Panc1 (cell line): ENCODE results near the gene CEP78. TPM values are rescaled to one million over a fixed set of nuclear protein-coding genes. Genes with fewer than 3 reads are reported as not detected.

Source experiments
- ATAC-seq: fragments of 200-7000 bp; cut with Tn5 transposase; 2 replicates; pipeline ENCODE4 v1.9.1; 2020; ENCODE audit warnings: mild to moderate bottlenecking, moderate library complexity
- BruUV-seq: library from RNA; stranded (reverse); fragments of 400-500 nt; replicated peaks from 2 replicates; lab custom pipeline; 2021; lab: Mats Ljungman, UMichigan
- CTCF ChIA-PET: fragments of 300-600 bp; sonication (Branson Sonifier 250); formaldehyde crosslinking; loops from one replicate; lab custom pipeline; 2022; ENCODE audit warnings: antibody characterized with exemption; lab: Charles Lee
- POLR2A ChIA-PET: fragments of 300-600 bp; sonication (Branson Sonifier 250); formaldehyde crosslinking; loops from one replicate; lab custom pipeline; 2022; ENCODE audit warnings: antibody characterized with exemption; lab: Charles Lee
- DNase-seq: peaks from one replicate; pipeline ENCODE4 v3.0.0-alpha.2; 2010; ENCODE audit warnings: low read depth, low spot score
- H3K27ac ChIP-seq: 2 replicates; pipeline ENCODE4 v1.5.1; 2011; ENCODE audit warnings: mild to moderate bottlenecking, low read length, inconsistent platforms
- H3K27me3 ChIP-seq: fragments of 200-500 bp; sonication (Bioruptor generic); 2 replicates; pipeline ENCODE4 v1.6.0; 2014; ENCODE audit warnings: low read length, inconsistent platforms; ENCODE audit not compliant: control insufficient read depth, insufficient read depth
- H3K36me3 ChIP-seq: fragments of 200-500 bp; sonication (Bioruptor generic); 2 replicates; pipeline ENCODE4 v1.5.1; 2014; ENCODE audit warnings: inconsistent platforms, mild to moderate bottlenecking, low read length, moderate library complexity; ENCODE audit not compliant: control insufficient read depth, insufficient read depth
- H3K4me1 ChIP-seq: 2 replicates; pipeline ENCODE4 v1.5.1; 2011; ENCODE audit warnings: inconsistent platforms, mild to moderate bottlenecking, low read length, moderate library complexity; ENCODE audit not compliant: control insufficient read depth, insufficient read depth
- H3K4me3 ChIP-seq, 2 experiments: 2 replicates each; pipeline ENCODE4 v1.5.1; 2011 to 2012; ENCODE audit warnings: low read depth in 2 of 2, low read length in 2 of 2, mild to moderate bottlenecking in 2 of 2, inconsistent platforms in 1 of 2, moderate library complexity in 1 of 2
- H3K9me3 ChIP-seq: fragments of 200-500 bp; sonication (Bioruptor generic); 2 replicates; pipeline ENCODE4 v1.5.1; 2014; ENCODE audit warnings: low read depth, mild to moderate bottlenecking, inconsistent platforms, low read length, moderate library complexity; ENCODE audit not compliant: control insufficient read depth, insufficient read depth
- CTCF ChIP-seq: fragments of 450-650 bp; IDR thresholded peaks from 2 replicates; pipeline ENCODE4 v1.5.1; 2017; ENCODE audit warnings: mild to moderate bottlenecking
- POLR2AphosphoS5 ChIP-seq: IDR thresholded peaks from 2 replicates; pipeline ENCODE4 v1.6.1; 2012; ENCODE audit warnings: mild to moderate bottlenecking, low read depth, low read length, moderate library complexity
- REST ChIP-seq, 2 experiments: IDR thresholded peaks; 2 replicates each; pipeline ENCODE4 v1.6.1; 2011 to 2012; ENCODE audit warnings: low read depth in 2 of 2, control low read depth in 1 of 2, low read length in 1 of 2, mild to moderate bottlenecking in 1 of 2, moderate library complexity in 1 of 2; ENCODE audit not compliant: insufficient read depth in 1 of 2
- SIN3A ChIP-seq: IDR thresholded peaks from 2 replicates; pipeline ENCODE4 v1.6.1; 2012; ENCODE audit warnings: low read depth, mild to moderate bottlenecking, low read length, moderate library complexity, borderline replicate concordance; ENCODE audit not compliant: insufficient read depth
- TCF7L2 ChIP-seq: IDR thresholded peaks from 2 replicates; pipeline ENCODE4 v1.6.1; 2011; ENCODE audit warnings: mild to moderate bottlenecking, low read depth, low read length, inconsistent platforms
- in situ Hi-C: cut with HindIII; loops from 2 replicates; pipeline ENCODE4 v1.10.0; 2016; ENCODE audit warnings: low sequenced_read_pairs, low pct_unique_long_range_greater_than_20kb
- intact Hi-C: fragments of 100-400 bp; cut with micrococcal nuclease; formaldehyde crosslinking; loops from one replicate; pipeline ENCODE4 v1.10.0; 2022; ENCODE audit not compliant: unreplicated experiment
- total RNA-seq: library from RNA; stranded (reverse); gene quantifications from one replicate; pipeline ENCODE4 v1.2.1, GENCODE V29; 2021; ENCODE audit not compliant: unreplicated experiment

CEP78 gene
- total RNA-seq, 1 experiment from 2014 or later, result 25.2 TPM

DNA sequence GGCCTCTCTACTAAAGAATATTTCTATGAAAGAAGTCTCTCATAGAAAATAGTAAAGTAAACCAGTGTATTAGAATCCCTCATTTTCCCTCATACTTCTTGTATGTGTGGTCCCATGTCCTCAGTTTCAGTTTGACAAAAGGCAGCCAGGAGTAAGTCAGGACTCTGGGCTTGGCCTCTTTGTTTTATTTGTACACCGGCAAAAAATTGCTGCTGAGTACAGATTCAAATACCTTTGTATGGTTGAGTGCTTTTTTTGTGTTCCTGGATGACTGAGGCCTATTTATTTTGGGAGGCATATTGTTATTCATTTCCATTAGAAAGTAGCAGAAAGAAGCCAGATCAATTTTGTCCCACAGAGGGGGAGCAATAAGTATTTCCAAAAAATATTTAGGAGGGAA is 47.3 kb upstream of the CEP78 start:
- no peaks in the 10 kb centered on the region for H3K27me3 ChIP-seq
- DNase-seq, result no peak
- H3K9me3 ChIP-seq, result no peaks in the 10 kb centered on the region
- H3K4me3 ChIP-seq, result no peak overlapping the region
- intact Hi-C loops (no loop called here), in situ Hi-C loops (no loop called here)
- H3K27ac ChIP-seq, result no peak overlapping the region
- no peaks in the 10 kb centered on the region for H3K4me1 ChIP-seq
- CTCF ChIA-PET, result no interaction called here
- no peak for ATAC-seq
- TF ChIP-seq CTCF, result no peak
- TF ChIP-seq REST (IDR thresholded peaks at IDR 0.05; ENCODE audit: insufficient read depth in 1 of 2, low read depth in 2 of 2, low read length in 1 of 2), result no peak
- no peak for TF ChIP-seq TCF7L2
- TF ChIP-seq POLR2AphosphoS5, result no peak
- H3K36me3 ChIP-seq, result no peaks in the 10 kb centered on the region
- BruUV-seq, result no TSS peak
- POLR2A ChIA-PET, result no interaction called here

DNA sequence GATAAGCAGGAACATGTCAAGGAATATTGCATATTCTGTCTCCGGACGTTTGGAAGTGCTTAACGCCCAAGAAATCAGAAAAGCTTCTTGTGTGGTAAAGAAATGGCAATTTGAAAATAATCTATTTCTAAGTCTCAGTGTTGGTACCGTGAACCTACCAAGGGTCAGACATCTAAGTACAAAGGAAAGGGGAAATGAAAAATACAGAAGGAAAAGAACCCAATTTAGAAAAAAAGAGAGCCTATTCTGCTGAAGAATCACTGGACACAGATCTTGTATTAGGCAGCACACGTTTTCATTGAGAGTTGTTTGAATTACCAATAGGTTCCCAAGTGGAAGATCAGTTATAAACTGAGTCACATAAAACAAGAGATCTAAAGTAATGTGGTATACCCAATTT is 46.9 kb upstream of the CEP78 start:
- H3K27ac ChIP-seq, result no peak overlapping the region
- H3K27me3 ChIP-seq, result no peaks in the 10 kb centered on the region
- no peak overlapping the region for H3K4me3 ChIP-seq
- intact Hi-C loops, result no loop called here
- ChIA-PET CTCF (no interaction called here), POLR2A (no interaction called here)
- no peak for ATAC-seq
- no peaks in the 10 kb centered on the region for H3K4me1 ChIP-seq
- no peak for DNase-seq
- H3K36me3 ChIP-seq, result no peaks in the 10 kb centered on the region
- no TSS peak for BruUV-seq
- H3K9me3 ChIP-seq, result no peaks in the 10 kb centered on the region
- in situ Hi-C loops, result no loop called here
- no peak for TF ChIP-seq SIN3A
- TF ChIP-seq TCF7L2, result no peak
- TF ChIP-seq POLR2AphosphoS5, result no peak
- TF ChIP-seq REST (IDR thresholded peaks at IDR 0.05; ENCODE audit: insufficient read depth in 1 of 2, low read depth in 2 of 2, low read length in 1 of 2), result no peak
- no peak for TF ChIP-seq CTCF
